LNCAP (cell line): ENCODE results near the gene BICRA.

ENCODE experiments used
- CTCF ChIP-seq: fragments of 450-650 bp; IDR thresholded peaks from 2 replicates; pipeline ENCODE4 v1.5.1; 2017; ENCODE audit warnings: mild to moderate bottlenecking

Gene BICRA

GRCh38 chr19:47702671-47703070 lies 93.7 kb downstream of the BICRA start:
- TF ChIP-seq CTCF, result no peak

- no peak for TF ChIP-seq CTCF
Measured at GRCh38 chr19:47703301-47703700, 94.4 kb downstream of the BICRA start.

DNA sequence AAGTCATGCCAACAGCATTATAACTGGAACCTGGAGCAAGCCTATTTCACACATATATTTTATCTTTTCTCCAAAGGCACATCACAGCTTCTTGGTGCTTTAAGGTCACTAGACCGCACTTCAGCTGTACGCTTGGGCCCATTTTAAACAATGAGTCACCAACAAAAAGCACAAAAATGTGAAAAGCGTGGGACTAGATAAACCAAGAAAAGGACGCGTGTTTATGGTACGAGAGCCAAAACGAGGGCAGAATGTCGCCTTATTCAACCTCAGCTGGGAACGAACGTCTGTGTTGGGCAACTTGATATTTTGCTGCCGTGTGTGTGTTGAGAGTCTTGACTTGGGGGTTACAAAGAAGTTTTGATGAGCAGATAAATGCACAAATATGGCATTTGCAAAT lies 95.1 kb downstream of the BICRA start:
- no peak for TF ChIP-seq CTCF

- TF ChIP-seq CTCF, result no peak
Measured at GRCh38 chr19:47704656-47705055, 95.7 kb downstream of the BICRA start.

DNA sequence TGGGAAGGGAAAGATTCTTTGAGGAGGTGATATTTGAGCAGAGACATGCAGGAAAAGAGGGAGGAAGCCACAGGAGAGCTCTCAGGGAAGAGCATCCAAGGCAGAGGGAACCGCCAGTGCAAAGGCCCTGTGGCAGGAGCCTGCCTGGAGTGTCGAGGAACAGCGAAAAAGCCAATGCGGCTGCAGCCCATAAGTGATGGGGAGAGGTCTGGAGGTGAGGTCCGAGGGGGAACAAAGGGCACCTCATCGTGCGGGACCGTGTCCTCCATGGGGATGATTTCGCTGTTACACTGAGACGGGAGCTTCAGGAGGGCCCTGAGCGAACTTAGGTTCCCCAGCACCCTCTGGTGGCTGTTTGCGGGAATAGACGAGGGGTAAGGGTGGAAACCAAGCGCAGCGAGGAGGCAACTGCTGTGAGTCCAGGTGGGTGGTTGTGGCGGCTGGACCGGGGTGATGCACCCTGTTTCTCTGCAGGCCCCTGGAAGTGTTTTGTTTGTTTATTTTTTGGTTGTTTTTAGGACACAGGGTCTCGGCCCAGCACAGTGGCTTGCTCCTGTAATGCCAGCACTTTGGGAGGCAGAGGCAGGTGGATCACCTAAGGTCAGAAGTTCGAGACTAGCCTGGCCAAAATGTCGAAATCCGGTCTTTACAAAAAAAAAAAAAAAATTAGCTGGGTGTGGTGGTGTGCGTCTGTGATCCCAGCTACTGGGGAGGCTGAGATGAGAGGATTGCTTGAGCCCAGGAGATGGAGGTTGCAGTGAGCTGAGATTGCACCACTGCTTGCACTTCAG lies 98.4 kb downstream of the BICRA start:
- TF ChIP-seq CTCF, result peak; percentile 44; the same call in 1 of the 2 replicates

DNA sequence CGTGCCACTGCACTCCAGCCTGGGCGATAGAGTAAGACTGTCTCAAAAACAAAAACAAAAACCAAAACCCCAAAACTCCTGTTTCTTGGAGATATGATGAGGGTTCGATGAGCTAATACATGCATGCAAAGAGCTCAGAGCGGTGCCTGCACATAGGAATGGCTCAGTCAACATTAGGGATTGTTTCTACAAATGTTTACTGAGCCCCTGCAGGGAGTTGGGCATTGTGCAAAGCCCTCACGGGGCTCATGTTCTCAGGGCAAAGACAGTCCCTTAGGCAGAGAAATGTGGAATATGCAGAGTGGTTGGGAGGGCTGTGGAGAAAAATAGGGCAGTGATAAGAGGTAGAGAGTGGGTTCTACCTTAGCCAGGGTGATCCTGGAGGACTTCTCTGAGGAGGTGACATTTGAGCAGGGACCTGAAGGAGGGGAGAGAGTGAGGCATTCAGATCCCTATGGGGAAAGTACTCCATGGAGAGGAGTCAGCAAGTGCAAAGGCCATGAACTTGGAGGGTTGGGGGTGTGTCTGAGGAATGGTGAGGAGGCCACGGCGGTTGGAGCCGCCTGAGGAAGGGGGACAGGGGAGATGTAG lies 102.8 kb downstream of the BICRA start:
- no peak for TF ChIP-seq CTCF

GRCh38 chr19:47713046-47714021 lies 104.4 kb downstream of the BICRA start, which contains the start of gene EHD2:
EHD2 (plus strand) TSS chr19:47713422; CDS start chr19:47716613, 3,191 bp downstream.
- TF ChIP-seq CTCF, result no peak; the same call in 1 of the 2 replicates
